22Rv1 (cell line): ENCODE data around the gene TGFBR3.

Source experiments
- H3K27ac ChIP-seq: fragments of 450-650 bp; 2 replicates; pipeline ENCODE4 v1.5.1; 2017
- ZFX ChIP-seq: fragments of 450-650 bp; IDR thresholded peaks from 2 replicates; pipeline ENCODE4 v1.6.1; 2017; ENCODE audit warnings: antibody characterized with exemption, borderline replicate concordance
- TF ChIP-seq, protein P1 (sequence below): fragments of 450-650 bp; IDR thresholded peaks from 2 replicates; pipeline ENCODE4 v1.5.1; 2017; ENCODE audit warnings: mild to moderate bottlenecking

The TGFBR3 gene

DNA sequence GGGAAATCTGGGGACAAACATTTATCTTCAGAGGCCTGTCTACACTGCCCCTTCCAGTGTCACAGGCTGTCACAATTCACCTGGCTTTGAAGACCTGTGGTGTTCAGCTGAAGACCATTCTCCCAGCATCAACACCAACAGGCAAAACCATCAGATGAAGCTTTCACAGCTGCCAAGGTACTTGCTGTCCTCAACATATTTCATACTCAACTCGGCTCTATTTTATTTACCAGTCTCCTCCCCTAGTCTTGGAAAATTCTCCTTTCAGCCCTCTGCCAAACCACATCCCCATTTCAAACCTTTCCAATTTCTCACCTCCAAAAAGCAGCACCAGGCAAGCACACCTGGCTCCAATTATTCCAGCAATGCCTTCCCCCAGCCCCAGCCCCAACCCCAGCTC is 108.8 kb downstream of the TGFBR3 start:
- TF ChIP-seq, protein P1, sequence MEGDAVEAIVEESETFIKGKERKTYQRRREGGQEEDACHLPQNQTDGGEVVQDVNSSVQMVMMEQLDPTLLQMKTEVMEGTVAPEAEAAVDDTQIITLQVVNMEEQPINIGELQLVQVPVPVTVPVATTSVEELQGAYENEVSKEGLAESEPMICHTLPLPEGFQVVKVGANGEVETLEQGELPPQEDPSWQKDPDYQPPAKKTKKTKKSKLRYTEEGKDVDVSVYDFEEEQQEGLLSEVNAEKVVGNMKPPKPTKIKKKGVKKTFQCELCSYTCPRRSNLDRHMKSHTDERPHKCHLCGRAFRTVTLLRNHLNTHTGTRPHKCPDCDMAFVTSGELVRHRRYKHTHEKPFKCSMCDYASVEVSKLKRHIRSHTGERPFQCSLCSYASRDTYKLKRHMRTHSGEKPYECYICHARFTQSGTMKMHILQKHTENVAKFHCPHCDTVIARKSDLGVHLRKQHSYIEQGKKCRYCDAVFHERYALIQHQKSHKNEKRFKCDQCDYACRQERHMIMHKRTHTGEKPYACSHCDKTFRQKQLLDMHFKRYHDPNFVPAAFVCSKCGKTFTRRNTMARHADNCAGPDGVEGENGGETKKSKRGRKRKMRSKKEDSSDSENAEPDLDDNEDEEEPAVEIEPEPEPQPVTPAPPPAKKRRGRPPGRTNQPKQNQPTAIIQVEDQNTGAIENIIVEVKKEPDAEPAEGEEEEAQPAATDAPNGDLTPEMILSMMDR, result no peak
- TF ChIP-seq ZFX, result no peak
- H3K27ac ChIP-seq, result no peak overlapping the region

DNA sequence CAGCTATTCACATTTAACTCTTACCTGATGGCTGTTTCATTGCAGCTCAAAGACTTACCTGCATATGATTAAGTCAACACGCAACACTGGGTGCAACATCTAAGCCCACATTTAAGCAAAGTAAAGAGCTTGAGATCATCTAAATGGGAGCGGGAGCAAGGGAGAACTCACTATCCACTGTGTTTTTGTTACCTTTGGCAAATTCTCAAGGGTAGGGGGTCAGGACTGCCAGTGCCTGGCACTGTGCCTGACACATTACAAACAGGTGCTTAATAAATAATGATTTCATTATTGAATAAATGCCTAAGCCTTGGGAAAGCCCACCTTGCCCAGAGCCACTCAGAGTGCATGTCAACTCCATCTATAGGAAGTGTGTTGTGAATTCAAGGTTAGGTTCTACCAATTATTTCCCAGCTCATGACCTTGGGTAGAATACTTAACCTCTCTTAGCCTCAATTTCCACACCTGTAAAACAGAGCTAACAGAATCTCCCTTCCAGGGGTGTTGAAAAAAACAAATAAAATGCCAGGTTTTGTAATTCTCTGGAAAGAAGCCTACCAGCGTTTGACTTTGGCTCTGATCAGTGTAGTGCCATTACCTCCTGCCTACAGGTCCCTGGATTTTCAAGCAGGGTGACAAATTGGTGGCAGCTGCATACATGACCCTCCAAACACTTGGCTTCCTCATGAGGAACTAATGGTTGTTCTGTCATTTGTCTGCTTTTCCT is 109.7 kb downstream of the TGFBR3 start:
- no peak for TF ChIP-seq ZFX
- H3K27ac ChIP-seq, result no peak overlapping the region

- no peak overlapping the region for H3K27ac ChIP-seq
- TF ChIP-seq, protein P1, result no peak
- no peak for TF ChIP-seq ZFX
These were observed 110.7 kb downstream of the TGFBR3 start for GRCh38 chr1:91775227-91775626.

- no peak for TF ChIP-seq ZFX
- TF ChIP-seq, protein P1, result no peak
- H3K27ac ChIP-seq, result no peak overlapping the region
These were observed 111.3 kb downstream of the TGFBR3 start for GRCh38 chr1:91774520-91775203.

- H3K27ac ChIP-seq, result no peak overlapping the region
- no peak for TF ChIP-seq ZFX
- TF ChIP-seq, protein P1, result no peak
These were observed 114.2 kb downstream of the TGFBR3 start for GRCh38 chr1:91771717-91772116.

DNA sequence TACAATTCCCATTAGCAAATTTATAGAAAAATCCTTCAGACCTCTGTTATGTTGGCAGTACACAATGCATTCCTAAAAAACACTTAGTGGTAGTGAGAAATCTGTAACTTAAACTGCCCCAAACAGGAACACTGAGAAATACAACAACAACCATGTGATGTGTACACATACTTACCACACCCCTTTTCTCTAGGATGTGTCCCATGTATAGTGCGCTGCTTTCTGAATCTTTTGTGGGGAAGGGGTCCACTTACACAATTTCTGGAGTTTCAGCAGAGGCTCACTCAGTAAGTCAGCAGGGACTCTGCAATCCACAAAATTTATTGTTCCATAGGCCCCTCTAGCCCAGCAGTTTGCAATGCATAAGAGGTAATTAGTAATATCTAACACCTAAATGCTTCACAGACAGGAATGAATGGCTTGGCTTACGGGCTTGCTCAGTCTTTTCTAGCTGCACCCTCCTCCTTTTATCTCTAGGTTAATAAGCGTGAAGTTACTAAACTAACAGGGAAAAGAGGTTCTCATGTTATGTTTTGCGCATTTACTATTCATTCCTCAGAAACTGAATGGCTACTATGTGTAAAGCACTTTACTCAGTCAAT is 115.2 kb downstream of the TGFBR3 start:
- no peak for TF ChIP-seq ZFX
- TF ChIP-seq, protein P1, result no peak
- no peak overlapping the region for H3K27ac ChIP-seq

- H3K27ac ChIP-seq, result no peak overlapping the region
- TF ChIP-seq ZFX, result no peak
- TF ChIP-seq, protein P1, result no peak
These were observed 116.2 kb downstream of the TGFBR3 start for GRCh38 chr1:91769742-91770141.
